HEK293 (cell line): ENCODE measurements around the gene CDH18.

ENCODE experiments used
- KLF9 ChIP-seq: fragments of 450-650 bp; formaldehyde crosslinking; IDR thresholded peaks from 2 replicates; pipeline ENCODE4 v1.5.1; 2016; ENCODE audit warnings: missing biosample characterization, missing genetic modification characterization, low read depth
- YY1 ChIP-seq: fragments of 450-650 bp; formaldehyde crosslinking; IDR thresholded peaks from 2 replicates; pipeline ENCODE4 v1.5.1; 2018; ENCODE audit warnings: missing biosample characterization, missing genetic modification characterization
- ZEB2 ChIP-seq: fragments of 450-650 bp; formaldehyde crosslinking; IDR thresholded peaks from 2 replicates; pipeline ENCODE4 v1.5.1; 2016; ENCODE audit warnings: missing biosample characterization, missing genetic modification characterization
- ZFP3 ChIP-seq: fragments of 450-650 bp; formaldehyde crosslinking; IDR thresholded peaks from 2 replicates; pipeline ENCODE4 v1.5.1; 2016; ENCODE audit warnings: low read depth, missing biosample characterization, missing genetic modification characterization
- ZNF239 ChIP-seq: fragments of 450-650 bp; formaldehyde crosslinking; IDR thresholded peaks from 2 replicates; pipeline ENCODE4 v1.5.1; 2016; ENCODE audit warnings: missing biosample characterization, missing genetic modification characterization
- ZNF248 ChIP-seq: fragments of 450-650 bp; formaldehyde crosslinking; IDR thresholded peaks from 2 replicates; pipeline ENCODE4 v1.5.1; 2017; ENCODE audit warnings: missing biosample characterization, missing genetic modification characterization
- ZNF76 ChIP-seq: fragments of 450-650 bp; formaldehyde crosslinking; IDR thresholded peaks from 2 replicates; pipeline ENCODE4; 2016; ENCODE audit warnings: low read depth, missing biosample characterization, missing genetic modification characterization, borderline replicate concordance
- TF ChIP-seq, protein P1 (sequence below): fragments of 450-650 bp; formaldehyde crosslinking; conservative IDR thresholded peaks from 2 replicates; pipeline ENCODE4 v1.5.1; 2016; ENCODE audit warnings: low read depth, missing biosample characterization, missing genetic modification characterization
- TF ChIP-seq, protein P2 (sequence below): fragments of 450-650 bp; formaldehyde crosslinking; IDR thresholded peaks from 2 replicates; pipeline ENCODE4 v1.5.1; 2016; ENCODE audit warnings: missing biosample characterization, missing genetic modification characterization
- TF ChIP-seq, protein P3 (sequence below): fragments of 450-650 bp; formaldehyde crosslinking; IDR thresholded peaks from 2 replicates; pipeline ENCODE4 v1.5.1; 2016; ENCODE audit warnings: missing biosample characterization, missing genetic modification characterization
- TF ChIP-seq, protein P4 (sequence below): fragments of 450-650 bp; formaldehyde crosslinking; IDR thresholded peaks from 2 replicates; pipeline ENCODE4 v1.5.1; 2016; ENCODE audit warnings: missing biosample characterization, missing genetic modification characterization
- TF ChIP-seq, protein P5 (sequence below): fragments of 450-650 bp; formaldehyde crosslinking; IDR thresholded peaks from 2 replicates; pipeline ENCODE4 v1.5.1; 2016; ENCODE audit warnings: missing biosample characterization, missing genetic modification characterization, low read depth

- no peak for TF ChIP-seq ZNF248 (tag by site-specific recombination)
- TF ChIP-seq, protein P1, sequence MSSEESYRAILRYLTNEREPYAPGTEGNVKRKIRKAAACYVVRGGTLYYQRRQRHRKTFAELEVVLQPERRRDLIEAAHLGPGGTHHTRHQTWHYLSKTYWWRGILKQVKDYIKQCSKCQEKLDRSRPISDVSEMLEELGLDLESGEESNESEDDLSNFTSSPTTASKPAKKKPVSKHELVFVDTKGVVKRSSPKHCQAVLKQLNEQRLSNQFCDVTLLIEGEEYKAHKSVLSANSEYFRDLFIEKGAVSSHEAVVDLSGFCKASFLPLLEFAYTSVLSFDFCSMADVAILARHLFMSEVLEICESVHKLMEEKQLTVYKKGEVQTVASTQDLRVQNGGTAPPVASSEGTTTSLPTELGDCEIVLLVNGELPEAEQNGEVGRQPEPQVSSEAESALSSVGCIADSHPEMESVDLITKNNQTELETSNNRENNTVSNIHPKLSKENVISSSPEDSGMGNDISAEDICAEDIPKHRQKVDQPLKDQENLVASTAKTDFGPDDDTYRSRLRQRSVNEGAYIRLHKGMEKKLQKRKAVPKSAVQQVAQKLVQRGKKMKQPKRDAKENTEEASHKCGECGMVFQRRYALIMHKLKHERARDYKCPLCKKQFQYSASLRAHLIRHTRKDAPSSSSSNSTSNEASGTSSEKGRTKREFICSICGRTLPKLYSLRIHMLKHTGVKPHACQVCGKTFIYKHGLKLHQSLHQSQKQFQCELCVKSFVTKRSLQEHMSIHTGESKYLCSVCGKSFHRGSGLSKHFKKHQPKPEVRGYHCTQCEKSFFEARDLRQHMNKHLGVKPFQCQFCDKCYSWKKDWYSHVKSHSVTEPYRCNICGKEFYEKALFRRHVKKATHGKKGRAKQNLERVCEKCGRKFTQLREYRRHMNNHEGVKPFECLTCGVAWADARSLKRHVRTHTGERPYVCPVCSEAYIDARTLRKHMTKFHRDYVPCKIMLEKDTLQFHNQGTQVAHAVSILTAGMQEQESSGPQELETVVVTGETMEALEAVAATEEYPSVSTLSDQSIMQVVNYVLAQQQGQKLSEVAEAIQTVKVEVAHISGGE (tag by site-specific recombination): no peak
- TF ChIP-seq, protein P2, sequence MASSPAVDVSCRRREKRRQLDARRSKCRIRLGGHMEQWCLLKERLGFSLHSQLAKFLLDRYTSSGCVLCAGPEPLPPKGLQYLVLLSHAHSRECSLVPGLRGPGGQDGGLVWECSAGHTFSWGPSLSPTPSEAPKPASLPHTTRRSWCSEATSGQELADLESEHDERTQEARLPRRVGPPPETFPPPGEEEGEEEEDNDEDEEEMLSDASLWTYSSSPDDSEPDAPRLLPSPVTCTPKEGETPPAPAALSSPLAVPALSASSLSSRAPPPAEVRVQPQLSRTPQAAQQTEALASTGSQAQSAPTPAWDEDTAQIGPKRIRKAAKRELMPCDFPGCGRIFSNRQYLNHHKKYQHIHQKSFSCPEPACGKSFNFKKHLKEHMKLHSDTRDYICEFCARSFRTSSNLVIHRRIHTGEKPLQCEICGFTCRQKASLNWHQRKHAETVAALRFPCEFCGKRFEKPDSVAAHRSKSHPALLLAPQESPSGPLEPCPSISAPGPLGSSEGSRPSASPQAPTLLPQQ (tag by site-specific recombination): no peak
- no peak for TF ChIP-seq ZNF76
- no peak for TF ChIP-seq ZNF239 (tag by site-specific recombination)
- TF ChIP-seq KLF9 (tag by site-specific recombination): no peak
- TF ChIP-seq, protein P3, sequence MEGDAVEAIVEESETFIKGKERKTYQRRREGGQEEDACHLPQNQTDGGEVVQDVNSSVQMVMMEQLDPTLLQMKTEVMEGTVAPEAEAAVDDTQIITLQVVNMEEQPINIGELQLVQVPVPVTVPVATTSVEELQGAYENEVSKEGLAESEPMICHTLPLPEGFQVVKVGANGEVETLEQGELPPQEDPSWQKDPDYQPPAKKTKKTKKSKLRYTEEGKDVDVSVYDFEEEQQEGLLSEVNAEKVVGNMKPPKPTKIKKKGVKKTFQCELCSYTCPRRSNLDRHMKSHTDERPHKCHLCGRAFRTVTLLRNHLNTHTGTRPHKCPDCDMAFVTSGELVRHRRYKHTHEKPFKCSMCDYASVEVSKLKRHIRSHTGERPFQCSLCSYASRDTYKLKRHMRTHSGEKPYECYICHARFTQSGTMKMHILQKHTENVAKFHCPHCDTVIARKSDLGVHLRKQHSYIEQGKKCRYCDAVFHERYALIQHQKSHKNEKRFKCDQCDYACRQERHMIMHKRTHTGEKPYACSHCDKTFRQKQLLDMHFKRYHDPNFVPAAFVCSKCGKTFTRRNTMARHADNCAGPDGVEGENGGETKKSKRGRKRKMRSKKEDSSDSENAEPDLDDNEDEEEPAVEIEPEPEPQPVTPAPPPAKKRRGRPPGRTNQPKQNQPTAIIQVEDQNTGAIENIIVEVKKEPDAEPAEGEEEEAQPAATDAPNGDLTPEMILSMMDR (tag by site-specific recombination): no peak
- TF ChIP-seq ZEB2 (tag by site-specific recombination): no peak
- TF ChIP-seq, protein P4, sequence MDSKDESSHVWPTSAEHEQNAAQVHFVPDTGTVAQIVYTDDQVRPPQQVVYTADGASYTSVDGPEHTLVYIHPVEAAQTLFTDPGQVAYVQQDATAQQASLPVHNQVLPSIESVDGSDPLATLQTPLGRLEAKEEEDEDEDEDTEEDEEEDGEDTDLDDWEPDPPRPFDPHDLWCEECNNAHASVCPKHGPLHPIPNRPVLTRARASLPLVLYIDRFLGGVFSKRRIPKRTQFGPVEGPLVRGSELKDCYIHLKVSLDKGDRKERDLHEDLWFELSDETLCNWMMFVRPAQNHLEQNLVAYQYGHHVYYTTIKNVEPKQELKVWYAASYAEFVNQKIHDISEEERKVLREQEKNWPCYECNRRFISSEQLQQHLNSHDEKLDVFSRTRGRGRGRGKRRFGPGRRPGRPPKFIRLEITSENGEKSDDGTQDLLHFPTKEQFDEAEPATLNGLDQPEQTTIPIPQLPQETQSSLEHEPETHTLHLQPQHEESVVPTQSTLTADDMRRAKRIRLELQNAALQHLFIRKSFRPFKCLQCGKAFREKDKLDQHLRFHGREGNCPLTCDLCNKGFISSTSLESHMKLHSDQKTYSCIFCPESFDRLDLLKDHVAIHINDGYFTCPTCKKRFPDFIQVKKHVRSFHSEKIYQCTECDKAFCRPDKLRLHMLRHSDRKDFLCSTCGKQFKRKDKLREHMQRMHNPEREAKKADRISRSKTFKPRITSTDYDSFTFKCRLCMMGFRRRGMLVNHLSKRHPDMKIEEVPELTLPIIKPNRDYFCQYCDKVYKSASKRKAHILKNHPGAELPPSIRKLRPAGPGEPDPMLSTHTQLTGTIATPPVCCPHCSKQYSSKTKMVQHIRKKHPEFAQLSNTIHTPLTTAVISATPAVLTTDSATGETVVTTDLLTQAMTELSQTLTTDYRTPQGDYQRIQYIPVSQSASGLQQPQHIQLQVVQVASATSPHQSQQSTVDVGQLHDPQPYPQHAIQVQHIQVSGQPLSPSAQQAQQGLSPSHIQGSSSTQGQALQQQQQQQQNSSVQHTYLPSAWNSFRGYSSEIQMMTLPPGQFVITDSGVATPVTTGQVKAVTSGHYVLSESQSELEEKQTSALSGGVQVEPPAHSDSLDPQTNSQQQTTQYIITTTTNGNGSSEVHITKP (tag by site-specific recombination): no peak
- TF ChIP-seq, protein P5, sequence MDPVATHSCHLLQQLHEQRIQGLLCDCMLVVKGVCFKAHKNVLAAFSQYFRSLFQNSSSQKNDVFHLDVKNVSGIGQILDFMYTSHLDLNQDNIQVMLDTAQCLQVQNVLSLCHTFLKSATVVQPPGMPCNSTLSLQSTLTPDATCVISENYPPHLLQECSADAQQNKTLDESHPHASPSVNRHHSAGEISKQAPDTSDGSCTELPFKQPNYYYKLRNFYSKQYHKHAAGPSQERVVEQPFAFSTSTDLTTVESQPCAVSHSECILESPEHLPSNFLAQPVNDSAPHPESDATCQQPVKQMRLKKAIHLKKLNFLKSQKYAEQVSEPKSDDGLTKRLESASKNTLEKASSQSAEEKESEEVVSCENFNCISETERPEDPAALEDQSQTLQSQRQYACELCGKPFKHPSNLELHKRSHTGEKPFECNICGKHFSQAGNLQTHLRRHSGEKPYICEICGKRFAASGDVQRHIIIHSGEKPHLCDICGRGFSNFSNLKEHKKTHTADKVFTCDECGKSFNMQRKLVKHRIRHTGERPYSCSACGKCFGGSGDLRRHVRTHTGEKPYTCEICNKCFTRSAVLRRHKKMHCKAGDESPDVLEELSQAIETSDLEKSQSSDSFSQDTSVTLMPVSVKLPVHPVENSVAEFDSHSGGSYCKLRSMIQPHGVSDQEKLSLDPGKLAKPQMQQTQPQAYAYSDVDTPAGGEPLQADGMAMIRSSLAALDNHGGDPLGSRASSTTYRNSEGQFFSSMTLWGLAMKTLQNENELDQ (tag by site-specific recombination): no peak
- TF ChIP-seq ZFP3 (tag by site-specific recombination): no peak
- TF ChIP-seq YY1 (tag by site-specific recombination): no peak
Observed at GRCh38 chr5:19859020-19859419, 129.0 kb downstream of the CDH18 start.
